Skin epidermis (tissue), 12 donors: ENCODE measurements around the gene UQCRQ.

Experiments used
- H3K27ac ChIP-seq, 21 experiments: fragments of 200-600 bp; sonication (generic) in 11 of 21; one replicate each; pipeline ENCODE4 v1.5.0; 2020; ENCODE audit warnings: mild to moderate bottlenecking in 3 of 21, inconsistent platforms in 2 of 21, moderate library complexity in 2 of 21
- H3K4me3 ChIP-seq, 7 experiments: fragments of 200-600 bp; sonication (generic) in 2 of 7; one replicate each; pipeline ENCODE4 v1.5.0; 2020; ENCODE audit warnings: inconsistent platforms in 2 of 7, mild to moderate bottlenecking in 2 of 7, moderate library complexity in 1 of 7

UQCRQ gene

DNA sequence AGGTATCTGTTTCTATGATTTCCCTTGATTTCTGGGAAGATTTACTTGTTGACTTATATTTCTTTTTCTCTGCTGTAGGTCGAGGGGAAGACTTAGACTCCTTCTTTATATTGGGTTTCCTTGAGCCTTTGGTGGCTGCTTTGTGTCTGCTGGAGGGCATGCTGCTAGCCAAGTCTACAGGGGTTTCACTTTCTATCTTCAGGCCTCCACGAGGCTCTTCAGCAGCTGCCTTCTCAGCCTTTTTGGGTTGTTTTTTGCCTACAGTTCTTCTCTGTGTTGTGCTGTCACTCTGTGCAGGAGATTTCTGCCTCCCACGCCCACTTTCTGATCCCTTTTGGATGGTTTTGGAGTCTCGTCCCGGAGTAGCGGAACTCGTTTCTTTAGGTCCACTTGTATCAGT is 30.2 kb downstream of the UQCRQ start:
- no peak overlapping the region for H3K4me3 ChIP-seq
- no peak overlapping the region for H3K27ac ChIP-seq

DNA sequence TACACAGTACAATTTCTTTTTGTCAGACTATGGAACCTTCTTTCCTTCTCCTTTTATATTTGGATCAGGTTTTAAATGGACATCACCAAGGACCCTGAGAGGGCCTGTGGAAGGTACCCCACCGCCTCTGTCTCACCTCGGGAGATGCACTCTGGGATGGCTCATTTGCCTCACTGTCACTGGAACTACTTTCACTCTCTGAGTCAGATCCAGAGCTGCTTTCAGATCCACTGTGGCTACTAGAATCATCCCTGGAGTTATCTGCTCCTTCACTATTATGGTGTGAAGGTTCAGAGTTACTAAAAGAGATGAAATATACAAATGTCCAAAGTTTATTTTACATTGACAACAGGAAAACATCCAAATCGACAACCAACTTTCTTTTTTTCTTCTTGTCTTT is 31.7 kb downstream of the UQCRQ start:
- Histone ChIP-seq H3K4me3 (no peak overlapping the region), H3K27ac (no peak overlapping the region)

DNA sequence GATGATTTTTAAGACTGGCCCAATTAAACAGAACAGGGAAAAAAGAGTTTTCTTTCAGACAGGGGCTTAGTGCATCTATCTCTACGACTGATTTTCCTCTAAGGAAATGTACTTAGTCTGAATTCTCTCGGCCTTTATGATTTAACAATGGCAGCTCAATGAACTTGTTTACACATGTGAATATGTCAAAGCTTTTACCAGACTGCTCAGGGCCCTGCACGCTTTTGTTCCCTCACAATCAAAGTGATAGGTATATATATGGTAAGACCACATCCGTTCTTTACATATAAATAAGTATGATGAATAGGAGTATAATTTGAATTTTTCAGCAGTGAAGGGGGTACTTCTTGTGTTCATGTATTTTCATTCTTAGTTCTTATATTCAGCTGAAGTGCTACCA is 34.6 kb downstream of the UQCRQ start:
- Histone ChIP-seq H3K4me3 (no peak overlapping the region), H3K27ac (no peak overlapping the region)

DNA sequence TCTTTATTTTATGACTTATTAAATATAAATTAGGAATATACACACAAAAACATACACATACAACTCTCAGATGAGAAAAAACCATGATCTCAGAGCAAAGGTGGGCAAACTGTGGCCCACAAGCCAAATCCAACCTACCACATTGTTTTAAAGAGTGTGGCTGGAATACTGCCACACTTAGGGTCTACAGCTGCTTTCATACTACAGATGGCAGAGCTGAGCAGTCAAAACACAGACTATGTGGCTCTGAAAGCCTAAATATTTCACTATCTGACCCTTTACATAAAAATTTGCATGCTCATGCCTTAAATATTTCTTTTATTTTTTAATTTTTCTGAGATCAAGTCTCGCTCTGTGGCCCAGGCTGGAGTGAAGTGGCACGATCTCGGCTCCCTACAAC is 35.3 kb downstream of the UQCRQ start:
- no peak overlapping the region for H3K27ac ChIP-seq
- H3K4me3 ChIP-seq, result no peak overlapping the region

DNA sequence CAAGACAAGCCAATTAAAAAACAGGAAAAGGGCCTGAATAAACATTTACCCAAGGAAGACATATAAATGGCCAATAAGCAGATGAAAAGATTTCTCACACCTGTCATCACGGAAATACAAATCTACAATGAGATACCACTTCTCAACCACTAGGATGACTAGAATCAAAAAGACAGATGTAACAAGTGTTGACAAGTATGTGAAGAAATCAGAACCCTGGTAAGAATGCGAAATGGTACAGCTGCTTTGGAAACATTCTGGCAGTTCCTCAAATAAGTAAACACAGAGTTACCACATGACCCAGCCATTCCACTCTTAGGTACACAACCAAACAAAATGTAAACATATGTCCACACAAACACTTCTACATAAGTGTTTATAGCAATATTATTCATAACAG is 39.5 kb downstream of the UQCRQ start:
- H3K4me3 ChIP-seq, result no peak overlapping the region
- H3K27ac ChIP-seq, result no peak overlapping the region

DNA sequence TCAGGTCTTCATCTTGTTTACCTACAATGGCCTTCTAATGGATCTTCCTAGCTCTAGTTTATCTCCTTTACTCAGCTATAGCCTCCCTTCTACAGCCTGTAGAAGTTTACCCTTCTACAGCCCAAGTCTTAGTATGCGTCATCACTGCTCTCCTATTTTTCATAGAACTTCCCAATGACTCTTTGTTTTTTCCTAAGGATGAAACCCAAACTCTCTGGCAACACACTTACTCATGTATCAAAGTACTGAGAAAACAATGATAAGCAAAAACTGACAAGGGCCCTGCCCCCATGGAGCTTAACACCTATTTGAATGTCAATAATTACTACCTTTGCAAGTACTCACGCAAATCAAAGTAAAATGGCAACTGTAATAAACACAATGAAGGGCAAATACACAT is 40.7 kb downstream of the UQCRQ start:
- H3K4me3 ChIP-seq, result no peak overlapping the region
- no peak overlapping the region for H3K27ac ChIP-seq

DNA sequence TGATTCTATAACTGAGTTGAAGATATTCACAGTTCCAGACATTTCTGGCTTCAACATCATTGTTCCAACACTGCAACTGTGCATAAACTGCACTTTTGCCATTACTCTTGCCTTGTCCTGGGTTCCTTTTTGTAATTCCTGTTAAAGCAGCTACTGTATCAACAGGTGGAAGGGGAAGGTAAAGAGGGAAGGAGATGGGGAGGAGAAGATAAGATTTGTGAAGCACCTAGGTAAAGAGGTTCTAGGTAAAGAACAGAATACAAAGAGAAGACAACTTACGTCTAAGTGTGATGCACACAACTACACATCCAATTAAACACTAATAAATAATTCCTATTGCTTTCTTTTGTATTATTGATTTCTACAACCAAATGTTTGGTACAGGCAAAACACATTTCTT is 43.3 kb downstream of the UQCRQ start:
- H3K4me3 ChIP-seq, result no peak overlapping the region
- no peak overlapping the region for H3K27ac ChIP-seq

DNA sequence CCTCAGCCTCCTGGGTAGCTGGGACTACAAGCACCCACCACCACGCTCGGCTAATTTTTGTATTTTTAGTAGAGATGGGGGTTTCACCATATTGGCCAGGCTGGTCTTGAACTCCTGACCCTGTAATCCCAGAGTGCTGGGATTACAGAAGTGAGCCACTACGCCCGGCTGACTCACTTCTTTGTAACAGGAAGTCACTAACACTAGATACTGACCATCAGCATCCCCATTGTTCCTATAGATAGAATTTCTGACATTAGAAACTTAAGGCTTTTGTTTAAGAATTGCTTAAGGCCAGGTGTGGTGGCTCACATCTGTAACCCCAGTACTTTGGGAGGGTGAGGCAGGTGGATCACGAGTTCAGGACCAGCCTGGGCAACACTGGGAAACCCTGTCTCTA is 49.2 kb downstream of the UQCRQ start:
- H3K27ac ChIP-seq, result no peak overlapping the region

DNA sequence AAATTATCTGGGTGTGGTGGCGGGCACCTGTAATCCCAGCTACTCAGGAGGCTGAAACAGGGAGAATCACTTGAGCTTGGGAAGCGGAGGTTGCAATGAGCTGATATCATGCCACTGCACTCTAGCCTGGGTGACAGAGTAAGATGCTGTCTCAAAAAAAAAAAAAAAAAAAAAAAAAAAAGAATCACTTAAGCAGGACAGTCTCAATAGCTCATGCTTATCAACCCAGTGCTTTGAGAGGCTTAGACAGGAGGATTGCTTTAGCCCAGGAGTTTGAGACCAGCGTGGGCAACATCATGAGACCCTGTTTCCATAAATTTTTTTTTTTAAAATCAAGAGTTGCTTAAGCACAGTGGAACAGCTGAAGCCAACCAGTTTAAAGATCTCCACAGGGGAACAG is 49.6 kb downstream of the UQCRQ start:
- Histone ChIP-seq H3K4me3 (no peak overlapping the region), H3K27ac (no peak overlapping the region)

More for the DNA sequence above, 49.2 kb downstream of the UQCRQ start:
- no peak overlapping the region for H3K4me3 ChIP-seq
